ENCODE measurements around the gene CORO2B. TPM values are rescaled to one million over a fixed set of nuclear protein-coding genes. Genes with fewer than 3 reads are reported as not detected.

CORO2B gene
- total and polyA plus RNA-seq, 9 of the 15 experiments (the other 6 are each of a cell fraction or from before 2014, with no cell fraction given) = not detected

GRCh38 chr15:68596691-68597090 is 17.9 kb downstream of the CORO2B start (continued):
- TF ChIP-seq, protein P1, sequence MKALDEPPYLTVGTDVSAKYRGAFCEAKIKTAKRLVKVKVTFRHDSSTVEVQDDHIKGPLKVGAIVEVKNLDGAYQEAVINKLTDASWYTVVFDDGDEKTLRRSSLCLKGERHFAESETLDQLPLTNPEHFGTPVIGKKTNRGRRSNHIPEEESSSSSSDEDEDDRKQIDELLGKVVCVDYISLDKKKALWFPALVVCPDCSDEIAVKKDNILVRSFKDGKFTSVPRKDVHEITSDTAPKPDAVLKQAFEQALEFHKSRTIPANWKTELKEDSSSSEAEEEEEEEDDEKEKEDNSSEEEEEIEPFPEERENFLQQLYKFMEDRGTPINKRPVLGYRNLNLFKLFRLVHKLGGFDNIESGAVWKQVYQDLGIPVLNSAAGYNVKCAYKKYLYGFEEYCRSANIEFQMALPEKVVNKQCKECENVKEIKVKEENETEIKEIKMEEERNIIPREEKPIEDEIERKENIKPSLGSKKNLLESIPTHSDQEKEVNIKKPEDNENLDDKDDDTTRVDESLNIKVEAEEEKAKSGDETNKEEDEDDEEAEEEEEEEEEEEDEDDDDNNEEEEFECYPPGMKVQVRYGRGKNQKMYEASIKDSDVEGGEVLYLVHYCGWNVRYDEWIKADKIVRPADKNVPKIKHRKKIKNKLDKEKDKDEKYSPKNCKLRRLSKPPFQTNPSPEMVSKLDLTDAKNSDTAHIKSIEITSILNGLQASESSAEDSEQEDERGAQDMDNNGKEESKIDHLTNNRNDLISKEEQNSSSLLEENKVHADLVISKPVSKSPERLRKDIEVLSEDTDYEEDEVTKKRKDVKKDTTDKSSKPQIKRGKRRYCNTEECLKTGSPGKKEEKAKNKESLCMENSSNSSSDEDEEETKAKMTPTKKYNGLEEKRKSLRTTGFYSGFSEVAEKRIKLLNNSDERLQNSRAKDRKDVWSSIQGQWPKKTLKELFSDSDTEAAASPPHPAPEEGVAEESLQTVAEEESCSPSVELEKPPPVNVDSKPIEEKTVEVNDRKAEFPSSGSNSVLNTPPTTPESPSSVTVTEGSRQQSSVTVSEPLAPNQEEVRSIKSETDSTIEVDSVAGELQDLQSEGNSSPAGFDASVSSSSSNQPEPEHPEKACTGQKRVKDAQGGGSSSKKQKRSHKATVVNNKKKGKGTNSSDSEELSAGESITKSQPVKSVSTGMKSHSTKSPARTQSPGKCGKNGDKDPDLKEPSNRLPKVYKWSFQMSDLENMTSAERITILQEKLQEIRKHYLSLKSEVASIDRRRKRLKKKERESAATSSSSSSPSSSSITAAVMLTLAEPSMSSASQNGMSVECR (CRISPR knock-in tag; IDR thresholded peaks at IDR 0.05) = no peak
- TF ChIP-seq, protein P2, sequence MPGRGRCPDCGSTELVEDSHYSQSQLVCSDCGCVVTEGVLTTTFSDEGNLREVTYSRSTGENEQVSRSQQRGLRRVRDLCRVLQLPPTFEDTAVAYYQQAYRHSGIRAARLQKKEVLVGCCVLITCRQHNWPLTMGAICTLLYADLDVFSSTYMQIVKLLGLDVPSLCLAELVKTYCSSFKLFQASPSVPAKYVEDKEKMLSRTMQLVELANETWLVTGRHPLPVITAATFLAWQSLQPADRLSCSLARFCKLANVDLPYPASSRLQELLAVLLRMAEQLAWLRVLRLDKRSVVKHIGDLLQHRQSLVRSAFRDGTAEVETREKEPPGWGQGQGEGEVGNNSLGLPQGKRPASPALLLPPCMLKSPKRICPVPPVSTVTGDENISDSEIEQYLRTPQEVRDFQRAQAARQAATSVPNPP (IDR thresholded peaks at IDR 0.05; ENCODE audit: borderline replicate concordance, insufficient read depth, insufficient read length) = no peak
- TF ChIP-seq DPF2 (IDR thresholded peaks at IDR 0.05) (no peak), ZNF584 (CRISPR knock-in tag; IDR thresholded peaks at IDR 0.05; ENCODE audit: low read depth) (no peak)

DNA sequence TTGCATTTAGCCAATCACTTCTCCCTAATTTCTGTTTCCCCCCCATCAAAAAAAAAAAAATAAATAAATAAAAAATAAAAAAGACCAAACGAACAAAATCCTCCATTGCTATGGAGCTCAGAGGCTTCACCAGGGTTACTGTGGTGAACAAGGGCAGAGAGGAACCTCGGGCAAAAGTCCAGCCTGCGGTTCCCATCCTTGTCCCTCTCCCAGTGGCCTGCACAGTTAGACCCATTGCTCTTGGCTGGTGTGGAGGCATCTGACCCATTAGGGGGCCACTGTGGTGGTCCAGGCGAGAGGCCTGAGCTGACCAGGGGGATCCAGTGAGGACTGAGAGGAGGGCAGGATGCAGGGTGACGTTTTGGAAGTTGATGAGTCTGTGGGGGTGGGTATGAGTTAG is 18.8 kb downstream of the CORO2B start:
- Histone ChIP-seq H3K27me3 (ENCODE audit: control insufficient read depth in 2 of 2, insufficient read depth in 2 of 2, low read length in 2 of 2) (peaks cover 10 to 55% of the 10 kb centered on the region in 2 experiments; a peak in 4 of 5 replicates), H3K9ac (ENCODE audit: insufficient read depth in 1 of 2, low read depth in 2 of 2, low read length in 2 of 2) (no peak overlapping the region), H2AFZ (ENCODE audit: low read depth, low read length) (no peak overlapping the region), H3K4me2 (ENCODE audit: insufficient read depth, low read length) (no peak overlapping the region), H3K9me1 (ENCODE audit: control insufficient read depth, insufficient read depth, low read length) (no peaks in the 10 kb centered on the region), H3K4me1 (replicated peaks in 1 of 2; ENCODE audit: control insufficient read depth in 2 of 2, insufficient read depth in 2 of 2, low read length in 2 of 2) (no peaks in the 10 kb centered on the region), H3K36me3 (ENCODE audit: control insufficient read depth, insufficient read depth, low read length) (no peaks in the 10 kb centered on the region), H3K4me3 (no peak overlapping the region), H3K27ac (ENCODE audit: extremely low read depth, low read depth, low read length) (no peak overlapping the region), H3K9me3 (replicated peaks; ENCODE audit: control insufficient read depth, insufficient read depth, low read depth, low read length) (no peaks in the 10 kb centered on the region), H4K20me1 (replicated peaks; ENCODE audit: control insufficient read depth, insufficient read depth, low read length) (no peaks in the 10 kb centered on the region), H3K79me2 (ENCODE audit: control insufficient read depth, insufficient read depth, low read length) (no peaks in the 10 kb centered on the region)
- 0% methylated on average over 5 of the region's 5 CpGs for WGBS (ENCODE audit: insufficient coverage, low coverage, missing lambda C conversion rate)
- DNase-seq (ENCODE audit: extremely low read depth in 1 of 4, low spot score in 3 of 4) = no peak
- in situ Hi-C loops (cut with MboI) (no loop called here), intact Hi-C loops (cut with micrococcal nuclease) (no loop called here)
- no peak for FAIRE-seq
- no TSS peak for BruUV-seq (replicated peaks)
- TF ChIP-seq, protein P3, sequence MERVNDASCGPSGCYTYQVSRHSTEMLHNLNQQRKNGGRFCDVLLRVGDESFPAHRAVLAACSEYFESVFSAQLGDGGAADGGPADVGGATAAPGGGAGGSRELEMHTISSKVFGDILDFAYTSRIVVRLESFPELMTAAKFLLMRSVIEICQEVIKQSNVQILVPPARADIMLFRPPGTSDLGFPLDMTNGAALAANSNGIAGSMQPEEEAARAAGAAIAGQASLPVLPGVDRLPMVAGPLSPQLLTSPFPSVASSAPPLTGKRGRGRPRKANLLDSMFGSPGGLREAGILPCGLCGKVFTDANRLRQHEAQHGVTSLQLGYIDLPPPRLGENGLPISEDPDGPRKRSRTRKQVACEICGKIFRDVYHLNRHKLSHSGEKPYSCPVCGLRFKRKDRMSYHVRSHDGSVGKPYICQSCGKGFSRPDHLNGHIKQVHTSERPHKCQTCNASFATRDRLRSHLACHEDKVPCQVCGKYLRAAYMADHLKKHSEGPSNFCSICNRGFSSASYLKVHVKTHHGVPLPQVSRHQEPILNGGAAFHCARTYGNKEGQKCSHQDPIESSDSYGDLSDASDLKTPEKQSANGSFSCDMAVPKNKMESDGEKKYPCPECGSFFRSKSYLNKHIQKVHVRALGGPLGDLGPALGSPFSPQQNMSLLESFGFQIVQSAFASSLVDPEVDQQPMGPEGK (CRISPR knock-in tag; IDR thresholded peaks at IDR 0.05; ENCODE audit: borderline replicate concordance) = no peak
- no peak for TF ChIP-seq YBX1 (IDR thresholded peaks at IDR 0.05)
- ChIA-PET POLR2A (no interaction called here), CTCF (ENCODE audit: low intra/inter-chr PET ratio) (no interaction called here)
- ATAC-seq = no peak

Data from K562 (cell line).